ENCODE measurements around the gene KIF1A.

- TF ChIP-seq POLR2AphosphoS5 (IDR thresholded peaks at IDR 0.05; ENCODE audit: low read depth, low read length) (no peak; the same call in 1 of the 2 replicates), JUND (IDR thresholded peaks at IDR 0.05; ENCODE audit: low read length) (no peak), POLR2A (IDR thresholded peaks at IDR 0.05; ENCODE audit: control extremely low read depth in 1 of 2, low read depth in 2 of 2, low read length in 2 of 2) (no peak; a peak in 1 of 3 replicates), CTCF (IDR thresholded peaks at IDR 0.05; ENCODE audit: control extremely low read depth in 1 of 3, insufficient read depth in 1 of 3, low read depth in 1 of 3, low read length in 3 of 3) (no peak), E2F6 (IDR thresholded peaks at IDR 0.05) (no peak), TEAD4 (IDR thresholded peaks at IDR 0.05; ENCODE audit: low read depth, low read length) (no peak), GABPA (IDR thresholded peaks at IDR 0.05; ENCODE audit: borderline replicate concordance, insufficient read depth, low read length) (no peak), SIN3A (conservative IDR thresholded peaks at IDR 0.05 in 1 of 2, IDR thresholded peaks at IDR 0.05 in 1 of 2; ENCODE audit: low read depth in 1 of 2, low read length in 2 of 2) (no peak), SP1 (IDR thresholded peaks at IDR 0.05; ENCODE audit: low read depth, low read length) (no peak), KDM1A (IDR thresholded peaks at IDR 0.05; ENCODE audit: borderline replicate concordance, low read length) (no peak), NANOG (IDR thresholded peaks at IDR 0.05; ENCODE audit: insufficient read depth, low read depth, low read length, poor library complexity, severe bottlenecking) (no peak)
Measured at GRCh38 chr2:240713071-240713927, 106.7 kb downstream of the KIF1A start.
